Activated naive CD8-positive, alpha-beta T cell treated with anti-CD3 and anti-CD28 coated beads, Interleukin-2, amount 50 U/mL, for 24 hours (primary cell): ENCODE measurements around the gene TTR.
A peak's percentile ranks its signal among the peaks of the same experiment; 100 is the strongest.

ENCODE experiments used
- ATAC-seq: fragments of 150-1000 bp; cut with Tn5 transposase; one replicate; pipeline ENCODE4 v1.10.0; 2021
- DNase-seq: peaks from one replicate; pipeline ENCODE4 v3.0.0; 2021
- H3K27ac Mint-ChIP-seq: one replicate; pipeline ENCODE4 v1.8.0; 2021; ENCODE audit warnings: mild to moderate bottlenecking, mixed read lengths
- H3K27me3 Mint-ChIP-seq: one replicate; pipeline ENCODE4 v1.8.0; 2021; ENCODE audit warnings: mixed read lengths
- H3K36me3 Mint-ChIP-seq: one replicate; pipeline ENCODE4 v1.8.0; 2021; ENCODE audit warnings: low read depth, mixed read lengths
- H3K4me1 Mint-ChIP-seq: one replicate; pipeline ENCODE4 v1.8.0; 2021; ENCODE audit warnings: mixed read lengths
- H3K4me3 Mint-ChIP-seq: one replicate; pipeline ENCODE4 v1.8.0; 2021; ENCODE audit warnings: mild to moderate bottlenecking, moderate library complexity, mixed read lengths
- H3K9me3 Mint-ChIP-seq: one replicate; pipeline ENCODE4 v1.8.0; 2021; ENCODE audit warnings: mixed read lengths

The TTR gene

DNA sequence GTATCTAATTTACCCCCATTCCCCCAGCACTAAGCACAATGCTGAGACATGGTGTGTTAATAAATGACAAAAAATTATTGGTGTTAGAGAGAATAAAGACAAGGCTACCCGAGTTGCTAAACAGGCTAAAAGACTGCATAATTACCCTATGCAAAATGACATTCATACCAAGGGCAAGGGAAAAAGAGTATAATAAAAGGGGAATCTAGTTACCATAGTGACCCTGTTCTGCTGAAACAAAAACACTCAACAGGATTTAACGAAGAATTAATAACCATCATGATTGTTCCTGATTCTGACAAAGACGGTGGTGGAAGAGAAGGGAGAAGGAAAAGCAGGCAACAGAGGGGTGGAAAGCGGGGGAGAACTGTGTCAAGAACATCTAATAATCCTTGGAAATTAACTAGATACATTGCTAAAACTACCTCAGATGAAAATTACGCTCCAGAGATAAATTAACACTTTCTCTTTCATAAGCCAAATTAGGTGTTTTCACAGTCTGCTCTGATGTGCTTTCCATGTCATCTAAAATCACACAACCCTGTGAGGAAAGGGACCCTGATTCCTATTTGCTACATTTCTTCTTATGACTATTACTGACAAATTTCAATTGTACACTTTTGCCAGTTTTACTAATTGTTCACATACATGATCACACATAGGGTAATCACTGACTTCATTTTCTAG lies 25.5 kb downstream of the TTR start:
- Mint-ChIP-seq H3K27ac (no peak overlapping the region), H3K4me3 (no peak overlapping the region), H3K27me3 (peaks cover 5% of the 10 kb centered on the region), H3K9me3 (no peaks in the 10 kb centered on the region), H3K4me1 (peaks cover 2% of the 10 kb centered on the region), H3K36me3 (no peaks in the 10 kb centered on the region)
- DNase-seq (no peak), ATAC-seq (no peak)

DNA sequence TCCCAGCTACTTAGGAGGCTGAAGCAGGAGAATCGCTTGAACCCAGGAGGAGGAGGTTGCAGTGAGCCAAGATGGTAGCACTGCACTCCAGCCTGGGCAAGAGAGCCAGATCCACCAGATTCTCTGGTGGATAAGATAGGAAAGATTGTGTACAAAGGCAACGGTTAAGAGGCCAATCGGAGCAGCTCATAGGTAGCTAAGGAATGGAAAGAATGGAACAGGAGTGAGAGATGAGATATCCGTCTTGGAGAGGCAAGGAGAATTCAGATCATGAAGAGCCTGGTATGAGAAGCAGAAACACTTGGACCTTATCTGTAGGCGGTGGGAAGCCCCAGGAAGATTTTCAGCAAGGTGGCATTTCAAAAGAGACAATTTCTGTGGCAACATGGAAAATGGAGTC lies 27.1 kb downstream of the TTR start:
- DNase-seq, result no peak
- Mint-ChIP-seq H3K4me1 (peaks cover 2% of the 10 kb centered on the region), H3K36me3 (no peaks in the 10 kb centered on the region), H3K27ac (no peak overlapping the region), H3K27me3 (peaks cover 5% of the 10 kb centered on the region), H3K4me3 (no peak overlapping the region), H3K9me3 (no peaks in the 10 kb centered on the region)
- ATAC-seq, result no peak

DNA sequence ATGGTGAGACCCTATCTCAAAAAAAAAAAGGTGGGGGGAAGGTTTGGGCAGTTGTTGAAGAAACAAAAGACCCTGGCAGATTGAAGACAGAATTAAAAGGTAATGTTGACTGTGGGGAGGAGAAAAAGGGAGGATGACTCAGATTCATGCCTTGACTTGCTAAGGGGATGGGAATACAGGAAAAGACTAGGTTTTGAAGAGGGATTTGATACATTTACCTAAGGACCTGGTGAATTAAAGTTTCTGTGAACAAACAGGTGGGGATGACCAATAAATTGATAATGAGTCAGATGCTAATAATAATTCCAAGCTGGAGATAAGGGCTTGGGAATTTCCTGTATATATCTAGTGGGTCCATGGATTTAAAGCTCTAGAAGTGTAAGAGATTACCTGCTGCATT lies 27.6 kb downstream of the TTR start:
- Mint-ChIP-seq H3K27me3 (peaks cover 5% of the 10 kb centered on the region), H3K36me3 (no peaks in the 10 kb centered on the region), H3K27ac (no peak overlapping the region), H3K9me3 (no peaks in the 10 kb centered on the region), H3K4me3 (no peak overlapping the region), H3K4me1 (peaks cover 2% of the 10 kb centered on the region)
- no peak for ATAC-seq
- no peak for DNase-seq

DNA sequence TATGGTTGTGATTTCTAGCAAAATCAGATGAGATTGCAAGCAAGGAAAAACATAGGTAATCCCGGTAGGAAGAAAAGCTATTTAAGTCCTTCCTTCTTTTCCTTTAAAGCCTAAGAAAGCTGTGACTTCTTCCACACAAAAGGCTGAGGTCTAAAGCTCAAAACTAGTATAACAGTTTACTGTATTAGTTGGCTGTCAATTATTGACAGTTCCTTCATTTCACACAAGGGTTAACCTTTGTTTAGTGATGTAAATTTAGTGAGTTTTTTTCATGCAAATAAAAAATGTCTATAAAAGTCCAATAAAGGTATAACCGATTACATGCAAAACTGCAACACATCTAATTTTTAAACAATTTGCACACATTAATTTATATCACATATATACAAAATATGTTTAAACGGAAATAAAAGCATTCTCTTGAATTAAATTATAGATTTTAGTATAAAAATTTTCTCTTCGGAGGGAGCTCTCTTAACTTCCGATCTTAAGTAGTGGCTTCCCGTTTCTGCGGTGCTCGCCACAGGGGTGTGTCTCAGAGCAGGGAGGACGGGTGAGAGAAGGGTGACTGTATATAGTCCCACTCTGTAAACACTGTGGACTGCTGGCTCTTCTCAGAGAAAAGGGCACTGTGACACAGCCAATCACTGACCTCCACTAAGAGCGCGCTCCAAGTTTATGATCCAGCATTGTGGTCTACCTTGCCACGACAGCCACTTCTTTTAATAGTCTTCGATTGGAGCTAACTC lies 33.4 kb downstream of the TTR start:
- peaks cover 1% of the 10 kb centered on the region for H3K27me3 Mint-ChIP-seq
- no peaks in the 10 kb centered on the region for H3K36me3 Mint-ChIP-seq
- ATAC-seq, result no peak
- no peak overlapping the region for H3K4me3 Mint-ChIP-seq
- H3K27ac Mint-ChIP-seq, result no peak overlapping the region
- H3K9me3 Mint-ChIP-seq, result no peaks in the 10 kb centered on the region
- no peak for DNase-seq
- H3K4me1 Mint-ChIP-seq, result no peaks in the 10 kb centered on the region

DNA sequence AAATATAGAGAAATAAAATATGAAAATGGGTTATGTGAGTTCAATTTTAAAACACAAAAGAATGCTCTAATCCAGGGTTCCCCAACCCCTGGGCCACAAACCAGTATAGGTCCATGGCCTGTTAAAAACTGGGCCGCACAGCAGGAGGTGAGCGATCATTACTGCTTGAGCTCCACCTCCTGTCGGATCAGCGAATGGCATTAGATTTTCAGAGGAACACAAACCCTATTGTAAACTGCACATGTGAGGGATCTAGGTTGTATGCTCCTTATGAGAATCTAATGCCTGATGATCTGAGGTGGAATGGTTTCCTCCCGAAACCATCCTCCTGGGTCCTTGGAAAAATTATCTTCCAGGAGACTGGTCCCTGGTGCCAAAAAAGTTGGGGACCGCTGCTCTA lies 34.7 kb downstream of the TTR start:
- no peak overlapping the region for H3K27ac Mint-ChIP-seq
- ATAC-seq (no peak), DNase-seq (no peak)
- no peaks in the 10 kb centered on the region for H3K9me3 Mint-ChIP-seq
- peaks cover 1% of the 10 kb centered on the region for H3K27me3 Mint-ChIP-seq
- H3K4me3 Mint-ChIP-seq, result no peak overlapping the region
- peaks cover 2% of the 10 kb centered on the region for H3K4me1 Mint-ChIP-seq
- H3K36me3 Mint-ChIP-seq, result no peaks in the 10 kb centered on the region

DNA sequence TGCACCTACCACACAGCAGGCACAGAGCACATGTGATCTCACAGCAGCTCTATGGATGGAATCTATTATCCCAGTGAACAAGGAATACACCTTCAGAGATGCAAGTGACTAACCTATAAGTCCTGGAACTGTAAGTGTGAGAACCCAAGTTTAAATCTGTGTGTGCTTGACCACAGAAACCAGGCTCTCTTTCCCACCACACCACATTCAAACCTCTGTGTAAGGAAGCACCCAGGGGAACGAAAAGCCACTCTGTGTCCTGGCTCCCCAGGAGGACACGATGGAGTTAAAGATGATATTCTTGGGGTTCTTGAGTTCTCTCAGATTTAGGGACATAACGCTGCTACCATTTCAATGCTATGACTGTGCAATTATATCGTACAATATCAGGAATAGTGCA lies 38.9 kb downstream of the TTR start:
- Mint-ChIP-seq H3K27ac (no peak overlapping the region), H3K27me3 (peaks cover 12% of the 10 kb centered on the region), H3K36me3 (no peaks in the 10 kb centered on the region), H3K9me3 (no peaks in the 10 kb centered on the region), H3K4me1 (peaks cover 19% of the 10 kb centered on the region), H3K4me3 (no peak overlapping the region)
- DNase-seq, result no peak
- no peak for ATAC-seq

DNA sequence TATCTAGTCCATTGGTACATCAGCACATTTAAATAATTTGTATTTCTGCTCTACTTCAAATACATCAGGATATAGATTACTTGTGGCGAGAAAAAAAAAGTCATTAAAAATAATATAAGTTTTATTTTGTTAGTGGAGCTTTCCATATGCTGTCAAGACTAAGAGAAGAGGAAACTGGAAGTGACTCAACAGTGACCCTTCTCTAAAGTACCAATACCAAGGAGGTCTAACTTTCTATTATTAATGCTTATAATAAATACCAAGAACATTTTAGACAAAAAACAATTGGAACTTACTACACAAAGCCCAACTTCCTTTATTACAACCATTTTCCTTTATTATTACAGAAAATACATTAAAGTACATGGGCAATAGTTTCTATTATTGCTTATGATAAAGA lies 39.8 kb downstream of the TTR start:
- Mint-ChIP-seq H3K27me3 (peaks cover 14% of the 10 kb centered on the region), H3K36me3 (no peaks in the 10 kb centered on the region), H3K27ac (no peak overlapping the region), H3K4me3 (no peak overlapping the region), H3K9me3 (no peaks in the 10 kb centered on the region), H3K4me1 (peaks cover 19% of the 10 kb centered on the region)
- ATAC-seq (no peak), DNase-seq (no peak)

DNA sequence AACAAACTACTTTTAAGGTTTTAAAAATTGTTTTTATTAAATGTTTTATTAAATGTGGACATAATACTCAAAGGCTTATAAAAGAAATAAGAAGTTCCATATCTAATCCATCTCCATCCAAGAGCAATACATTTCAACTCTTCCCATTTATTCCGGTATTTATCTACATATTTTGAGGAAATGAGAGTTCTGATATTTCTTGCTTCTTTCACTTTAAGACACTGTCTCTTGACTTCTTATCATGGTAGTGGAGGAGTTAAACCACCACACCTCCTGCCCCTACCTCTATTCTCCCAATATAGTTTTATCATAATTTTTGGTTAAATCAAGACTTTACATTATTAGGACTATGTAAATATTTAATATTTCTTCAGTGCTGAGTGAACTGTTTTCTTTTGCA lies 40.7 kb downstream of the TTR start:
- Mint-ChIP-seq H3K36me3 (no peaks in the 10 kb centered on the region), H3K4me3 (no peak overlapping the region), H3K27me3 (peaks cover 14% of the 10 kb centered on the region), H3K27ac (no peak overlapping the region), H3K9me3 (no peaks in the 10 kb centered on the region), H3K4me1 (peaks cover 19% of the 10 kb centered on the region)
- ATAC-seq (no peak), DNase-seq (no peak)

DNA sequence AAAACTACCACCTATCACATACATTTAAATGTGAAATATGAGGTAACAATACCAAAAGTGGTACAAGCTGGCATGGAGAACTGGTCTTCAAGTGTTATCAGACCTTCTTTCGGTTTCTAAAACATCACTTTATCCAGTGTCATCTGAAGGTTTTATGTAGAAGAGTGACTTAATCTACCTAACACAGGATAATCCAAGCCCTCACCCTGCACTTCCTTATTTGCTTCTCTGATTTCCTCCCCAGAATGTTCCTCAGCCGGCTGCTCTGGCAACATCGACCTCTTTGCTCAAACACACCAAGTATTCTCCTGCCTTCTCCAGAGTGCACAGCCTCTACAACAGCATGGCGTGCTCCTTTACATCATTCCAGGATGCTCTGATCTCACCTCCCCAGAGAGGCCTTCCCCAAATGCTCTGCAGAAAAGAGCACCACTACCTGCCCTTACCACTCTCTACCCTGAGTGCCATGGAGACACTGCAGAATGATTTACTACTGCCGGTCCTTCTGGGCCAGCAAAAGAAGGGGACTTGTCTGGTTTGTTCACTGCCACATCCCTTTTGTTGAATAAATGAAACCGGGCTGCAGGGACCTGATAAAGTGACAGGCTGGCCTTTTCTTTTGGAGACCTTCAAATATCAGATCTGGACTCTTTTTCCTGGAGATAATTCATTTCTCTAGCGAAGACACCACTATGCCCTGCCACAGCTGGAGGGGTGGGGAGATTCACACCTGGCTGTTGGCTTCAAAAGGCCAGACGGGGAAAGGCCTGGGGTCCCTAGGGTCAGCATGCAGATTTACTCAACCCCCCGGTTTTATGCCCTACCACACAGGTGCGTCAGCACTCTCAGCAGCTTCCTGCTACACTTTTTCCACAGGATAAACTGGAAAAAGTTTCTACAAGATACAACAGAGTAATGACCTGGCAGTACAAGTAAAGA lies 42.0 kb downstream of the TTR start:
- no peak for ATAC-seq
- Mint-ChIP-seq H3K36me3 (no peaks in the 10 kb centered on the region), H3K27ac (no peak overlapping the region), H3K9me3 (no peaks in the 10 kb centered on the region), H3K4me3 (no peak overlapping the region), H3K27me3 (peaks cover 14% of the 10 kb centered on the region), H3K4me1 (peaks cover 19% of the 10 kb centered on the region)
- DNase-seq, result no peak

DNA sequence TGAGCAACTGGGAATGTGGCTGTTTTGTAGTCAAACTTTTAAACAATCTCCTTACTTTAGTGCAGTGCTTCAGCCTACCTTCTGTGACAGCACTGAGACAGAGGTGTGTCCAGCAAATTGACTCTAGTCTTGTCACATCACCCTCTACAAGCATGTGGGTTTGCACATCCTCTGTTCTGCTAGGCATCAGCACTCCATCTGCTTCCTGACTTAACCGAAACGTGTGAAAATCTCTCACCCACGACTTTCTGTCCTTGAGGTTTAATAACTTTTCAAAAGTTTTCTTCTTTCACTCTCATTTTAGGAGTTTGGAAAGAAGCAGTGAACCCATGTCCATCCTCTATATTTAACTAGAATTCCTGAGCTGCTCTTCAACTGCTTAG lies 42.6 kb downstream of the TTR start:
- Mint-ChIP-seq H3K27ac (peak overlapping the region; percentile 7), H3K9me3 (no peaks in the 10 kb centered on the region), H3K27me3 (peaks cover 16% of the 10 kb centered on the region), H3K4me3 (no peak overlapping the region), H3K36me3 (no peaks in the 10 kb centered on the region), H3K4me1 (peaks cover 19% of the 10 kb centered on the region)
- ATAC-seq, result peak; percentile 72
- no peak for DNase-seq

DNA sequence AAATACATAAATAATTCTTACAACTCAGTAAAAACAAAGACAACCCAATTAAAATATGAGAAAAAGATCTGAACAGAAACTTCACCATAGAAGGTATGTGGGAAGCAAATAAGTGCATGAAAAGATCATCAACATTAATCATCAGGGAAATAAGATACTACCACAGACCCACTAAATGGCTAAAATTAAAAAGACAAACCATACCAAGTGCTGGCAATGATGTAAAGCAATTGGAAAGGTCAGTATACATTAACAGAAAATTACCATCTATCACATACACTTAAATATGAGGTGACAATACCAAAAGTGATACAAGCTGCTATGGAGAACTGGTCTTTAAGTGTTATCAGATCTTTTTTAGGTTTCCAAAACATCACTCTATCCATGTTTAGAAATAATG lies 44.7 kb downstream of the TTR start:
- no peaks in the 10 kb centered on the region for H3K36me3 Mint-ChIP-seq
- DNase-seq (no peak), ATAC-seq (no peak)
- no peaks in the 10 kb centered on the region for H3K9me3 Mint-ChIP-seq
- no peak overlapping the region for H3K4me3 Mint-ChIP-seq
- no peak overlapping the region for H3K27ac Mint-ChIP-seq
- H3K27me3 Mint-ChIP-seq, result peaks cover 17% of the 10 kb centered on the region
- H3K4me1 Mint-ChIP-seq, result peaks cover 17% of the 10 kb centered on the region

DNA sequence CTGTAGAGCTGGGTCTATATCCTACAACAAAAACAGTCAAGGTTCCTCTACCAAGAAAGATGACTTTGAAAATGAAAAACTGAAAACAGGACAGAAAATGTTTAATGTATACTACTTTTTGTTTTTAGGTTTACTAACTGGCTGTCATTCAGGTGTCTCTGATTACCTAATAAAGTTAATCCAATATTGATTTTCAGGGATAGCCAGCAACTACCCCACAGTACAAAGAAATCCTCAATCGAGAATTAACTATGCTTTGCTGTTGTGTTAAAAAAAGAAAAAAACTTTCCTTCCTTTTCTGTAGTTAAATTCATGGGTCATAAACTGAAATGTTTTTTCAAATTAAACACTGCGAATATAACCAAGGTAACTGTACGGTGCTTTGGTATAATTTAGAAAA lies 45.8 kb downstream of the TTR start:
- no peak for DNase-seq
- no peaks in the 10 kb centered on the region for H3K36me3 Mint-ChIP-seq
- H3K4me1 Mint-ChIP-seq, result peaks cover 17% of the 10 kb centered on the region
- no peak overlapping the region for H3K4me3 Mint-ChIP-seq
- no peak overlapping the region for H3K27ac Mint-ChIP-seq
- peaks cover 25% of the 10 kb centered on the region for H3K27me3 Mint-ChIP-seq
- no peaks in the 10 kb centered on the region for H3K9me3 Mint-ChIP-seq
- no peak for ATAC-seq

DNA sequence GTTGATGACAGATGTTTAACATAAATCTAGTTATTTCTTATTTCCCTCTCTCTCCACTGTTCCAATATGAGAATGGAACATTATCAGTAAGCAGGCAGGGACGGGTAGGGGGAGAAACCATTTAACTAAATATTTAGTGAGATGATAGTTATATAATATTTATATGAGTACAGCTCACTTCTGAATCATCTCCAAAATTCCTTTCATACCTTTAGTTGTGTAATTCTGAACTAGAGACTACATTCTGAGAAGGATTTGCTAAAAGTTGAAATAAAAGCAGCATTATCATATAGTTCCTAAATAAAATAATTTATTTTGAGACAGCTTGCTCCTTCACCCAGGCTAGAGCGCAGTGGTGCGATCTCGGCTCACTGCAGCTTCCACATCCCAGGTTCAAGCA lies 51.3 kb downstream of the TTR start:
- no peaks in the 10 kb centered on the region for H3K9me3 Mint-ChIP-seq
- no peak for DNase-seq
- H3K4me1 Mint-ChIP-seq, result peaks cover 9% of the 10 kb centered on the region
- H3K27me3 Mint-ChIP-seq, result peaks cover 16% of the 10 kb centered on the region
- H3K36me3 Mint-ChIP-seq, result no peaks in the 10 kb centered on the region
- ATAC-seq, result no peak
- H3K4me3 Mint-ChIP-seq, result no peak overlapping the region
- no peak overlapping the region for H3K27ac Mint-ChIP-seq

DNA sequence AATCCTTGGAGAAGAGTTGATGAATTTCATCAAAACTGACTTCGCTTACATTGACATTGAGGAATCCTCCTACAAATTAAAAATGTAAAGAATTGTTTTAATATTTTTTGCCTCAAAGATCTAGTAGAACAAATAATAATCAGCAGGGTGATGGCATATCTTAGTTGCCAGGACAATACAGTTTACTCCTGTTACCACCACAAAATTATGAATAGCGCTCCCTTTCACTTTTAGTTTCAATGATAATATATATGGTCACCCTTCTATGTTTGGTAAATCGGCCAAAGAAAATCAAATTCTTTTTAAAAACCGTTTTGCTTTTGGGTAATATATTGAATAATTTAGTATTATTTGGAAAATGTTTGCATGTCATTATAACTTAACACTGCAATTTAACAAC lies 53.7 kb downstream of the TTR start:
- Mint-ChIP-seq H3K27ac (no peak overlapping the region), H3K4me1 (peaks cover 9% of the 10 kb centered on the region), H3K36me3 (no peaks in the 10 kb centered on the region), H3K27me3 (peaks cover 17% of the 10 kb centered on the region), H3K9me3 (no peaks in the 10 kb centered on the region), H3K4me3 (no peak overlapping the region)
- no peak for DNase-seq
- no peak for ATAC-seq
